ENCODE measurements around the gene RHNO1. TPM values are rescaled to one million over a fixed set of nuclear protein-coding genes. Genes with fewer than 3 reads are reported as not detected.
A peak's percentile ranks its signal among the peaks of the same experiment; 100 is the strongest.

The RHNO1 gene
- total and polyA plus RNA-seq, 2 donors (not counting 3 experiments of a cell fraction or from before 2014, with no cell fraction given), result 33.8 to 35.2 TPM

GRCh38 chr12:2937500-2937899, 60.5 kb downstream of the RHNO1 start:
- FAIRE-seq (no peak), DNase-seq (ENCODE audit: low read depth, low spot score) (peak; percentile 51)
- Histone ChIP-seq H3K79me2 (ENCODE audit: control insufficient read depth, insufficient read depth, low read length) (no peaks in the 10 kb centered on the region), H4K20me1 (replicated peaks; ENCODE audit: control insufficient read depth, extremely low read depth, insufficient read depth, low read length) (no peaks in the 10 kb centered on the region), H3K9me1 (replicated peaks; ENCODE audit: control insufficient read depth, extremely low read depth, insufficient read depth, low read length) (no peaks in the 10 kb centered on the region), H3K27ac (ENCODE audit: insufficient read depth, low read depth, low read length) (no peak overlapping the region), H3K9ac (replicated peaks; ENCODE audit: extremely low read depth, insufficient read depth, low read length) (no peak overlapping the region), H2AFZ (ENCODE audit: low read depth, low read length) (no peak overlapping the region), H3K4me3 (replicated peaks in 1 of 3; ENCODE audit: insufficient read depth in 1 of 3, low read depth in 1 of 3, low read length in 3 of 3) (no peak overlapping the region), H3K27me3 (ENCODE audit: control insufficient read depth in 2 of 2, insufficient read depth in 2 of 2, low read length in 2 of 2) (no peaks in the 10 kb centered on the region), H3K4me2 (ENCODE audit: insufficient read depth, low read length) (no peak overlapping the region), H3K9me3 (replicated peaks; ENCODE audit: control insufficient read depth, insufficient read depth, low read length) (no peaks in the 10 kb centered on the region), H3K4me1 (ENCODE audit: control insufficient read depth, extremely low read depth, insufficient read depth, low read length) (no peaks in the 10 kb centered on the region), H3K36me3 (ENCODE audit: control insufficient read depth in 2 of 2, extremely low read depth in 1 of 2, insufficient read depth in 2 of 2, low read length in 2 of 2) (peaks cover 5 to 22% of the 10 kb centered on the region in 2 experiments)
- POLR2A ChIA-PET, result no interaction called here
- TF ChIP-seq EZH2 (IDR thresholded peaks at IDR 0.05; ENCODE audit: borderline replicate concordance, low read depth, low read length, severe bottlenecking), result no peak
- no peak for TF ChIP-seq MYC (IDR thresholded peaks at IDR 0.05; ENCODE audit: low read depth, low read length)
- no peak for TF ChIP-seq POLR2A (IDR thresholded peaks at IDR 0.05; ENCODE audit: low read depth, low read length)
- TF ChIP-seq FOS (IDR thresholded peaks at IDR 0.05; ENCODE audit: borderline replicate concordance, insufficient read depth, low read length), result no peak
- TF ChIP-seq JUN (IDR thresholded peaks at IDR 0.05; ENCODE audit: borderline replicate concordance, insufficient read depth, insufficient read length, low read depth), result no peak
- no peak for TF ChIP-seq GATA2 (IDR thresholded peaks at IDR 0.05; ENCODE audit: insufficient read depth, insufficient read length, low read depth, low read length)
- no peak for TF ChIP-seq POLR2AphosphoS5 (IDR thresholded peaks at IDR 0.05; ENCODE audit: insufficient read depth, low read depth, low read length)
- TF ChIP-seq, protein P1, sequence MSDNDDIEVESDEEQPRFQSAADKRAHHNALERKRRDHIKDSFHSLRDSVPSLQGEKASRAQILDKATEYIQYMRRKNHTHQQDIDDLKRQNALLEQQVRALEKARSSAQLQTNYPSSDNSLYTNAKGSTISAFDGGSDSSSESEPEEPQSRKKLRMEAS (IDR thresholded peaks at IDR 0.05; ENCODE audit: insufficient read depth, insufficient read length), result no peak
- TF ChIP-seq, protein P2, sequence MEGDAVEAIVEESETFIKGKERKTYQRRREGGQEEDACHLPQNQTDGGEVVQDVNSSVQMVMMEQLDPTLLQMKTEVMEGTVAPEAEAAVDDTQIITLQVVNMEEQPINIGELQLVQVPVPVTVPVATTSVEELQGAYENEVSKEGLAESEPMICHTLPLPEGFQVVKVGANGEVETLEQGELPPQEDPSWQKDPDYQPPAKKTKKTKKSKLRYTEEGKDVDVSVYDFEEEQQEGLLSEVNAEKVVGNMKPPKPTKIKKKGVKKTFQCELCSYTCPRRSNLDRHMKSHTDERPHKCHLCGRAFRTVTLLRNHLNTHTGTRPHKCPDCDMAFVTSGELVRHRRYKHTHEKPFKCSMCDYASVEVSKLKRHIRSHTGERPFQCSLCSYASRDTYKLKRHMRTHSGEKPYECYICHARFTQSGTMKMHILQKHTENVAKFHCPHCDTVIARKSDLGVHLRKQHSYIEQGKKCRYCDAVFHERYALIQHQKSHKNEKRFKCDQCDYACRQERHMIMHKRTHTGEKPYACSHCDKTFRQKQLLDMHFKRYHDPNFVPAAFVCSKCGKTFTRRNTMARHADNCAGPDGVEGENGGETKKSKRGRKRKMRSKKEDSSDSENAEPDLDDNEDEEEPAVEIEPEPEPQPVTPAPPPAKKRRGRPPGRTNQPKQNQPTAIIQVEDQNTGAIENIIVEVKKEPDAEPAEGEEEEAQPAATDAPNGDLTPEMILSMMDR (IDR thresholded peaks at IDR 0.05; ENCODE audit: extremely low read depth in 1 of 2, insufficient read depth in 1 of 2, low read depth in 1 of 2, low read length in 2 of 2), result no peak
- CTCF ChIA-PET, result no interaction called here
- BruUV-seq (replicated peaks), result no TSS peak
- dilution Hi-C loops (cut with MboI; ENCODE audit: extremely low pct_ligation_motif_present, low sequenced_read_pairs), result no loop called here
- intact Hi-C loops (cut with micrococcal nuclease), result no loop called here

Other genes with a start within 250 kb of the RHNO1 start
- gene FKBP4, start 82.3 kb upstream of the RHNO1 start, total RNA-seq, result 74.1 and 85.6 TPM in 2 replicates
- 26.5 and 31.0 TPM in 2 replicates for gene FKBP4, start 82.3 kb upstream of the RHNO1 start, polyA plus RNA-seq
- gene ITFG2, start 64.6 kb upstream of the RHNO1 start, total RNA-seq, result 31.9 and 34.5 TPM in 2 replicates
- 25.0 TPM in 2 replicates for gene ITFG2, start 64.6 kb upstream of the RHNO1 start, polyA plus RNA-seq
- gene NRIP2, start 42.2 kb upstream of the RHNO1 start, total RNA-seq, result not detected in 2 replicates
- gene NRIP2, start 42.2 kb upstream of the RHNO1 start, polyA plus RNA-seq, result not detected in 2 replicates
- not detected in 2 replicates for gene TEX52, start 20.2 kb upstream of the RHNO1 start, total RNA-seq
- not detected in 2 replicates for gene TEX52, start 20.2 kb upstream of the RHNO1 start, polyA plus RNA-seq
- gene FOXM1, start within 50 bp of the RHNO1 start, total RNA-seq, result 110 and 136 TPM in 2 replicates
- gene FOXM1, start within 50 bp of the RHNO1 start, polyA plus RNA-seq, result 34.0 and 43.5 TPM in 2 replicates
- gene TULP3, start 13.7 kb downstream of the RHNO1 start, total RNA-seq, result 30.8 and 32.9 TPM in 2 replicates
- gene TULP3, start 13.7 kb downstream of the RHNO1 start, polyA plus RNA-seq, result 31.0 and 31.3 TPM in 2 replicates
- gene TEAD4, start 82.2 kb downstream of the RHNO1 start, total RNA-seq, result 39.4 and 46.0 TPM in 2 replicates
- 34.4 and 38.4 TPM in 2 replicates for gene TEAD4, start 82.2 kb downstream of the RHNO1 start, polyA plus RNA-seq
- gene TSPAN9, start 200.2 kb downstream of the RHNO1 start, total RNA-seq, result 55.1 and 66.8 TPM in 2 replicates
- gene TSPAN9, start 200.2 kb downstream of the RHNO1 start, polyA plus RNA-seq, result 43.3 and 46.8 TPM in 2 replicates

Measured in endothelial cell of umbilical vein (primary cell).